Stimulated activated CD8-positive, alpha-beta memory T cell treated with anti-CD3 and anti-CD28 coated beads, Interleukin-2, amount 100 ng/mL, for 48 hours (primary cell): ENCODE data around the gene NOL4L.

Experiments
- DNase-seq, 2 donors: peaks; one replicate each; pipeline ENCODE4 v3.0.0-alpha.2; 2020; ENCODE audit warnings: low read depth in 2 of 2

The NOL4L gene

DNA sequence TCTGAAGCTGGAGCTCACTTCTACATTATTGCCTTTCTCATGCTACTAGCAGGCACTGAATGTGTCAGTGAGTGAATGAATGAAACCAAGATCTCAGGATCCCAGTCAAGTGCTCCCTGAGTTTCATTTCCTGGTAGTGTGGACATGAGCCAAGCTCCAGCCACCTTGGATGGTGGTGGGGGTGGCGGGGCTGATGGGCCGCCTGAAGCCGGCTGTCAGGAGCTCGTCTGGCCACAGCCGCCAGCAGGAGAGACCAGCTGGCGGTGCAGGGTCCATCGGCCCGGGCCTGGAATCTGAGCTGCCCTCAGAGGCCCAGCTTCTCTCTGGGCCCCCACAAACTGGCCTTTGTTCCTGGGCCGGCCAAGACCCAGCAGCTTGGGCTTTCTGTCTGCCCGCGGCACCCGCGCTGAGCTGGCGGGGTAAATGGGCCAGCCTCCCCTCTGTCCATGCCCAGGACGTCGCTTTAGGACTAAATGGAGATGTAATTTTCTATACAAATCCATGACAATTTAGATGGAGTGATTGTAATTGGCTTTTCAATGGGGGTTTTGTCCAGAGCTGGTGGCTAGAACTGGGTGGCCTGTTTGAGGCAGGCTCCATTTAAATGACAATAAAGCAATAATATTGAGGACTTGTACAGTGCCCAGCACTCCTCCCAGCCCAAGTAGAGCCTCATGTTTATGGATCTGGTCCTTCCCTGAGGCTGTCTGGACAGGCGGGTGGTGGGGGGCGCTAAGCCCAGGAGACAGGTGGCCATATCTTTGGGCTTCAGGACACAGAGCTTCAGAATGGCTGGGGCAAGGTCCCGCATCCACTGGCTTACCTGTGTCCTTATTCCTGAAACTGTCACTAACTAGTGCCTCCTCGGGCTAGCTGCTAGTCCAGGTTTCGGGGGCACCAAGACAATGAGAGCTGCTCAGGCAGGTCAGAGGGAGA lies 43.5 kb downstream of the NOL4L start:
- DNase-seq: no peak

GRCh38 chr20:32539817-32540675 lies 45.1 kb downstream of the NOL4L start:
- peak in 1 of 2 donors; percentile 55 for DNase-seq

DNA sequence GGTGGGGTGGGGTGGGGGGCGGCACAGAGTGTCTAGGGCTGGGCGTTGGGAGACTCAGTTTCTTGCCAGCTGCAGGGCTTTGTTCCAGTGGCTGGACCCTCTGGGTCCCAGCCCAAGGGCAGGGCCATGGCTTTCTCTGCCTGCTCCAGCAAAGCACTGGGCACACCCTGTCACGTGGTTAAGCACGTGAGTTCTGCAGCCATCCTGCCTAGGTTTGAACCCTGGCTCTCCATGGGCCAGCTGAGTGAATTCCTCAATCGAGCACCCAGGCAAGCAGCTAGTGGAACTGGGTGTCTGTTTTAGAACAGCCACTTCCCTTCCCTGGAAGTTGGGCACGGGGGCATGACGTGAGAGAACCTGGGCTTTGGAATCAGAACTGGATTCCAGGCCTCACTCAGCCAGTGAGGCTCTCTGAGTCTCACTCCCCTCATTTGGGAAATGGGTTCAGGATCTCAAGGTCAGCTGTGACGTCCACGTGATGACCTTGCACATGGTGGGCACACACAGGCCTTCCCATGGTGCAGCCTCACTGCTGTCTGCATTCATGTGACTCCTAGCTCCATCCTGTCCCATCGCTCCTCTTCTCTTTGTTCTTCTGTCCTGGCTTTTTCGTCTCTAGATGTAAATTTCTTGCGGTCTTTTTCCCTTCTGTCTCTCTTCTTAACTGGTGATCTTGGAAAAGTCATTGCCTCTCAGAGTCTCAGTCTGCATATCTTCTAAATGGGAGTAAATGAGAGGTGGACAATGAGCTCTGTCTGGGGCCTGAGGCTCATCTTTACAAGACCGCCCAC lies 45.9 kb downstream of the NOL4L start:
- DNase-seq: no peak

GRCh38 chr20:32538526-32538939 lies 46.6 kb downstream of the NOL4L start:
- no peak for DNase-seq

DNA sequence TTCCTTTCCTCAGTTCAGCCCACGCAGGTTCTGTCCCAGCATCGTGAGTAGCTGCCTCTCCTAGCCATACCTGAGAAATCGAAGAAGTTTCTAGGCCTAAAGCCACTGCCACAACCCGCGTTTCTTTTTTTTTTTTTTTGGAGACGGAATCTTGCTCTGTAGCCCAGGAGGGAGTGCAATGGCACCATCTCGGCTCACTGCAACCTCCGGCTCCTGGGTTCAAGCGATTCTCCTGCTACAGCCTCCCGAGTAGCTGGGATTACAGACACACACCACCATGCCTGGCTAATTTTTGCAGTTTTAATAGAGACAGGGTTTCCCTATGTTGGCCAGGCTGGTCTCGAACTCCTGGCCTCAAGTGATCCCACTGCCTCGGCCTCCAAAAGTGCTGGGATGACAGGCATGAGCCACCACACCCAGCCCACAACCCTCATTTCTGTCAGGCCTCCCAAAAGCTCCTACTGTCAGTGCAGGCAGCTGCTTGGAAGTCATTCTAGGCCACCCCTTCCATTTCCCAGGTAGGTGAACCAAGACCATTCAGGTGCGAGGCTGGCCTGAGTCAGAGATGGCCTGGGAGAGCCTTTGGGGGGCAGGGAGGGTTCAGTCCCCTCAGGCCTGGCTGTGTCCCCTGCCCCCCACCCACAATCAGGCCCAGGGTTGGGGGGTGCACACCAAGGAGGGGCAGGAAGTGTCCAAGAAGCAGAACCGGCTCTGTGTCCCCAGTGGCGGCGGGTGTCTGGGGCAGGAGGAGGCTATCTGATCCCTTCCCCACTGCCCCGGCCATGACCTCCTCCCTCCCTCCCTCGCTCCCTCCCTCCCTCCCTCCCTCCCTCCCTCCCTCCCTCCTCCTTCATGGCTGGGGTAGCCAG lies 47.2 kb downstream of the NOL4L start:
- no peak for DNase-seq

DNA sequence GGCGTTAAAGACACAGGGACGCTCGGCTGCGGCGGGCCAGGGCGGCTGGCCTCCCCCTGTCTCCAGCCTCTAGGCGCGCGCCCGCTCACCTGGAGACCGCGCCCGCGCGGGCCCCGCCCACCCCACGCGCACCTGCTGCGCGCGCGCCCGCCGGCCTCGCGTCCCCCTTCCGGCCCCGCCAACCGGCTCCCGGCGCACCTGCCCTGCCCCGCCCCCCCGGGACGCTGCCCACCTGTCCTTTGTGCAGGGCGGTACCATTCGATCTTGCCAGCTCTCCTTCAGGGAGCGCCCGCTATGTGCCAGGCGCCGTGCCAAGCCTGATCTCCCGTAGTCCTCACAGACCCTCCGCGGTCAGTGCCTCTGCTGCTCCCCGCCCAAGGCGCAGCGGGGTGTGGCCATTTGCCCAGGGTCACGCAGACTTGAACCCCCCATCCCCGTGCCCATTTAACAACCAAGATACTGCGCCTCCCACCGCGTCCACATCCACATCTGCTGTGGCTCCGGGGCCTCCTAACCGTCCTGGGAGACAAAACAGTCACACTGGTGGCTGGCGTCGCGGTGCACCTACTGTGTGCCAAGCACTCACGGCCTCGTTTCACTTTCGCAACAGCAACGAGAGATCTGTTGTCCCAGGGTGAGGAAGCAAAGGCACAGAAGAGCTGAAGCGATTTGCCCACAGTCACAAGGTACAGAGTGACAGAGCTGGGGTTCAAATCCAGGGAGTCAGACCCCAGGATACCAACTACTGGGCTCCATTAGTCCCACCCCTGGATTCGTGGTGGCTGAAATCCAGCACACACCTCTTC lies 48.1 kb downstream of the NOL4L start:
- no peak for DNase-seq

DNA sequence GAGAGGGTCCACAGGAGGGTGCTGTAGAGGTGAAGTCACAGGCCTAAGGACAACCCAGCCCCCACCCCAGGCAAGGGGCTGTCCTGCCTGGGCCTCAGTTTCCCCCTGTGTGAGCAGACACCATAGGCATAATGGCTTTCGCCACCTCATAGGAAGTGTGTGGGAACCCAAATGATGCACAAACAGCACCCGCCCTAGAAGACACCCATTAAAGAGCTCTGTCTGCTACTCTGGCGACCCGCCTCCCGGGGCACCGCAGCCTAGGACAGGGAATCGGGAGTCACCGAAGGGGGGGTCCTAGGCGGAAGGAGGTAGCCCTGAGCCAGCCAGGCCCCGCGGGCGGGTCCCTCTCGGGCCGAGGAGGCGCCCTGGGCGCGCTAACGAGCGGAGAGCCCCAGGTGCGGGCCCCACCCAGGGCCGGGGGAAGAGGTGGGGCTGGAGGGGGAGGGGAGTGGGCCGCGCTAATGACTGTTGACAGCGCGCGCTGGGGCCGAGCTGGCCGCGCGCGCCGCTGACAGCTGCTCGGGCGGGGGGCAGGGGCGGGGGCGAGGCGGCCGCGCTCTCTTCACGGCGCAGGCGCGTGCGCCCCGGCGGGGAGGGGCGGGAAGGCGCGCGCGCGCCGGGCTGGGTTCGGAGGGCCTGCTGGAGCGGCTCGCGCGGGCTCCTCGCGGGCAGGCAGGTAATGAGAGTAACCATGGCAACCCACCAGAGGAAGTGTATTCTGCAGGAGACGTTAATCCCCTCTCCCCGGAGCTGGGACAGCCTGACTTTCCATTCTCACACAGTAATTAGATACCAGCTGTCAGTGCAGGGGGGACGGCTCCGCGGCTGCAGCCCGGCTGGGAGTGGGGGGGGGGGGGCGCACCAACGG lies 48.9 kb downstream of the NOL4L start:
- peak in 1 of 2 donors; percentile 61 for DNase-seq

DNA sequence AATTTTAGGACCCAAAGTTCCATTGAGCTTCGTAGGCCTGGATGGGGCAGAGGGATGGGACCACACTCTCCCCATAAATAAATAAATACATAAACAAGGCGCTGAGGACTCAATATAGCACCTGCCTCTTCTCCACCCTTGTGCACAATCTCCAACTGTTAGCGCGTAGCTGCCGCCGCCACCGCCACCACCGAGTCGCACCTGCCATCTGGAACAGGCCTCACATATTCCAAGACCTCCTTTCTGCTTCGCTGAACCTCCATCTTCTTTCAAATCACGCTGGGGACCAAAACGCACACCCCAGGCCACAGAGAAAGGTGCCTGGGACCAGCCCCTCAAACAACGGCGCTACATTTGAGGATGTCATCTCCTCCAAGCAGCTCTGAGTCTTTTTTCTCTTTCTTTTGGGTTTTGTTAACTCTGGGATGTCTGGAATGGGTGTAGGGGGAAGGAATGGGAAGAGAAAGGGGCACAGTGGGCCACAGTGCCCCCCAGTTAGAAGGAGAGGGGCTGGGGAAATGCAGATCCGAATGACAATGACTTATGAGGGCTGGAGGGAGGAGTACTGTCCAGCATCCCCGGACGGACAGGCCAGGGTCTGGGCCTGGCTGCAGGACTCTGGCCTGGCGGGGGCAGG lies 49.7 kb downstream of the NOL4L start:
- no peak for DNase-seq

DNA sequence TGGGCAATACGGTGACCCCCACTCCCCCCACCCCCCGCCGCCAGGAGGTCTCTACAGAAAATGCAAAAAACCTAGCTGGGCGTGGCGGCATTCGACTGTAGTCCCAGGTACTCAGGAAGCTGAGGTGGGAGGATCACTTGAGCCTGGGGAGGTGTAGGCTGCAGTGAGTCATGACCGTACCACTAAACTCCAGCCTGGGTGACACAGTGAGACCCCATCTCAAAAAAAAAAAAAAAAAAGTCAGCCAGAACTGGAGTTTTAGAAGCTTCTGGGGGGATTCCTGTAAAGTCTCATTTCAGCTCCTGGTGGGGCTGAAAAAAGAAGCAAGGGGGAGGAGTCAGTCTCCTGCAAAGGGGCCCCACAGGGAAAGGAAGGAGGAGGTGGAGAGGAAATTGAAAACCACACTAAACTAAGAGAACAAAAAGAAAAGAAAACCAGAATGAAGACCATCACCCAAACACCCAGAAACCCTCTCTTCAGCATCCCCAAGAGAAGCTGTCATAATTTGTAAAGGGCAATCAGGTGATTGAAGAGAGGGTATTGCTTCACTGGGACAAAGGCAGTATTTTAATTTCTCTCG lies 50.4 kb downstream of the NOL4L start:
- DNase-seq: no peak

DNA sequence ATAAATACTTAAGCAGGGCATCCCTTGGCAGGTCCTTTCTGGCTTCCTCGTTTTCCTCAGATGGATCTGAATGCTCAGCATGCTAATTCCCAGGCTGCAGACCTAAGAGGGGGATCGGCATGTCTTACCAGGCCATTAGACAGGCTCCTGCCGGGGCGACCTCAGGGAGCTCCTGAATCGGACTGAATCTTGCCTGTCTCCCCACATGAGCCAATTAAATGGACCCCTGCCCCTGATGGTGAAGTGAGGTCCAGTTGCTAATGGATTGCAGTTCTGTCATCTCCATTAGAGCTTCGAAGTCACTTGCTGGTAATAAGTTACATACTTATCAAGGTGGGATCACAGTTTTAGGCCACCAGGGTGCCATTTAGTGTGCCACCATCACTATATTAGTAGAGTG lies 51.4 kb downstream of the NOL4L start:
- no peak for DNase-seq

DNA sequence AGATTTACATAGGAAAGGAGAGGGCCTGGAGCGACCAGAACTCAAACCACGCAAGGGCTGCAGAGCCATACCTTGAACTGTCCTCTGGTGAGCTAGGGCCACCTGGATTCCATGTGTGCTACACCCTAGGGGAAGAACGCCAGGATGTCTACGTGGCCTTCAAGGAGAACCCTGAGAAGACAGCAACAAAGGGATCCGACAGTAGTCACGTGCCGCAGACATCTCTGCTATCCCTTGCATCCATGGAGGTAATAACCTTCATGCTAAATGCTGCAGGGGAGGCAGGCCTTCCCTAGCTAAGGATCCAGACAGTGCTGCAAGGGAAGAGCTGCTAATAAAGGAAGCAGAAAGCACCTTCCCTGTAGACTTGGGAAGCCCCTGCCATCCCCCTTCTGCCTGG lies 52.9 kb downstream of the NOL4L start:
- DNase-seq: no peak

- DNase-seq: no peak
These were observed 56.0 kb downstream of the NOL4L start for GRCh38 chr20:32528905-32529670.

DNA sequence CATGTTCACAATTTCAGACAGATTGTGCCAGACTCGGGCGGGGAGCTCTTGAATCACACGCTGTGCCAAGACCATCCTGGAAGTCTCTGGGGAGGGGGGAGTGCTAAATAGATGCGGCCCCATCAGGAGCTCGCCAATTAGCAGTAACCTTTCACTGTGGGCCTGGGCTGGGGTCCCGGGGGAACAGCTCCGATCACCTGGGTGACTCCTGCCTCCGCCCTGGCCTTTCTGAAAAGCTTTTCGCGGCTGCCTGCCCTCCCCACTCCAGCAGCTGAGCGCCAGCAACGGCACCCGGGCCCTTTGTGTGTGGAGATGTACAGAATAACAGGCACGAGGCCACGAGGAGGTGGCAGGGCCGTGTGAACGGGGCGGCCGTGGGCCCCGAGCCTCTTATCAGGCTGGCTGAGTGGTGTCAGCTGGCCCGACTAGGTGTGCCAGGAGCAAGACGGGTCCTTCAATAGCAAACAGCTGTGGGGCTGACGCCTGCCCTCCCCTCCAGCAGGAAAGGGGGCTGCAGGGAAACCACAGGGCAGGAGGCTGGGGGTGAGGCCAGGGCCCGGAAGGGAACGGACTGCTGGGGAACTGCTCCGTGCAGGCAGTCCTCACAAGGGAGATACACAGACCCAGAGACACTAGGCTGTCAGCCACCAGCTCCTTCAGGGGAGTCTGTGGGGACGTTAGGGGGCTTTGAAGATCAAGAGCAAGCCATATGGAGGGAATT lies 56.8 kb downstream of the NOL4L start:
- DNase-seq: no peak

- DNase-seq: no peak
These were observed 57.6 kb downstream of the NOL4L start for GRCh38 chr20:32527447-32528055.

GRCh38 chr20:32527052-32527446 lies 58.1 kb downstream of the NOL4L start:
- no peak for DNase-seq

DNA sequence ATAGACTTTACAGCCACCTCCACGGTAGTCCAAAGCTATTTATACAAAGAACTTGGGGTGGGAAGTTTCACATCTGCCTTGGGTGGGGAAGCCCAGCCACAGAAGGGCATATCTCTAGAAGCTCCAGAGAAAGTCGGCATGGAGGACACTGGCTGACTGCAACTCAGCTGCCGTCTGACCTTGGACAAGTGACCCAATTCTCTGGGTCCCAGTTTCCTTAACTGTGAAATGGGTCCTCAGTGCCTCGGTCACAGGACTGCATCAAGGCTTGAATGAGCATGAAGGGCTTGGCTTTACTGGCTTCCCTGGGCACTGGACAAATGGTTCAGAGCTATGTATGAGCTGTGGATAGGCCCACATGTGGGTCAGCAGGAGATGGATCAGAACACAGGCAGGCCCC lies 58.6 kb downstream of the NOL4L start:
- no peak for DNase-seq
